A673 (cell line): ENCODE data around the gene GNAQ.

Source experiments
- EZH2 ChIP-seq: fragments of 200-600 bp; sonication (generic); IDR thresholded peaks from 2 replicates; pipeline ENCODE4 v1.6.1; 2017; ENCODE audit warnings: borderline replicate concordance, low read depth, mild to moderate bottlenecking, mixed read lengths, antibody characterized with exemption, low read length; ENCODE audit not compliant: poor library complexity, severe bottlenecking
- TF ChIP-seq, protein P1 (sequence below): fragments of 300-800, 200-600 bp; sonication (generic); conservative IDR thresholded peaks from 2 replicates; pipeline ENCODE4 v1.5.1; 2017; ENCODE audit warnings: low read depth, mild to moderate bottlenecking, antibody characterized with exemption, low read length, moderate library complexity, mixed read lengths

DNA sequence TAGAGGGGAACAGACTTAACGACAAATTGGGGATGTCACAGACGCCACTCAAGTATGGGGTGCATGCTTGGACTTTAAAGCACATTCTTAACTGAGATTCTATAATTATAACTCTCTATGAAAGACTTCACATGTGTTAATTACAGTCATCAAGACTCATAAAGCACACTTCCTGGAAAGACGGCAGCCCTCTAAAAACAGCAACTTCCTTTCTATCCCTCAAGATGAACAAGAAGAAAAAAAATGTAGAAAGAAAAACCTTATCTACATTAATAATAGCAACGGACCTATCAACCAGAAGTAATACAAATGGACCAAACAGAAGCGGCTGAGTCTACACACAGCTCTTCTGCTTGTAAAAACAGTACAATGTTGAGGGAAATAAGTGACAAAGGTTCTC is 21.2 kb downstream of the GNAQ start:
- TF ChIP-seq, protein P1, sequence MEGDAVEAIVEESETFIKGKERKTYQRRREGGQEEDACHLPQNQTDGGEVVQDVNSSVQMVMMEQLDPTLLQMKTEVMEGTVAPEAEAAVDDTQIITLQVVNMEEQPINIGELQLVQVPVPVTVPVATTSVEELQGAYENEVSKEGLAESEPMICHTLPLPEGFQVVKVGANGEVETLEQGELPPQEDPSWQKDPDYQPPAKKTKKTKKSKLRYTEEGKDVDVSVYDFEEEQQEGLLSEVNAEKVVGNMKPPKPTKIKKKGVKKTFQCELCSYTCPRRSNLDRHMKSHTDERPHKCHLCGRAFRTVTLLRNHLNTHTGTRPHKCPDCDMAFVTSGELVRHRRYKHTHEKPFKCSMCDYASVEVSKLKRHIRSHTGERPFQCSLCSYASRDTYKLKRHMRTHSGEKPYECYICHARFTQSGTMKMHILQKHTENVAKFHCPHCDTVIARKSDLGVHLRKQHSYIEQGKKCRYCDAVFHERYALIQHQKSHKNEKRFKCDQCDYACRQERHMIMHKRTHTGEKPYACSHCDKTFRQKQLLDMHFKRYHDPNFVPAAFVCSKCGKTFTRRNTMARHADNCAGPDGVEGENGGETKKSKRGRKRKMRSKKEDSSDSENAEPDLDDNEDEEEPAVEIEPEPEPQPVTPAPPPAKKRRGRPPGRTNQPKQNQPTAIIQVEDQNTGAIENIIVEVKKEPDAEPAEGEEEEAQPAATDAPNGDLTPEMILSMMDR: no peak
- TF ChIP-seq EZH2: no peak
